Stomach (tissue), 9 donors: Measurements from ENCODE around the gene CADM4. TPM values are rescaled to one million over a fixed set of nuclear protein-coding genes. Genes with fewer than 3 reads are reported as not detected.
A peak's percentile ranks its signal among the peaks of the same experiment; 100 is the strongest.

Experiments
- DNase-seq, 2 donors: peaks; one replicate each; pipeline versions ENCODE4 v3.0.0 to v3.0.0-alpha.2; 2013 to 2019
- H3K27ac ChIP-seq, 5 donors: fragments of 200-600 bp in 4 of 5; sonication (generic) in 4 of 5; one replicate each; pipeline ENCODE4 v1.5.1; 2013 to 2019; ENCODE audit warnings: mild to moderate bottlenecking in 1 of 5, moderate library complexity in 1 of 5
- H3K27me3 ChIP-seq, 3 donors: fragments of 200-600 bp; sonication (generic); one replicate each; pipeline ENCODE4 v1.5.1; 2017 to 2019; ENCODE audit warnings: mixed run types in 1 of 3
- H3K36me3 ChIP-seq, 4 donors: fragments of 200-600 bp; sonication (generic); 1 replicate in 3 of 4; 2 replicates in 1 of 4; pipeline ENCODE4 v1.5.1; 2016 to 2019
- H3K4me1 ChIP-seq, 4 donors: fragments of 200-600 bp; sonication (generic); one replicate each; pipeline ENCODE4 v1.5.1; 2016 to 2019
- H3K4me3 ChIP-seq, 4 donors: fragments of 200-600 bp; sonication (generic) in 3 of 4; one replicate each; pipeline ENCODE4 v1.5.1; 2016 to 2019; ENCODE audit warnings: mild to moderate bottlenecking in 1 of 4
- H3K9me3 ChIP-seq, 4 donors: fragments of 200-600 bp; sonication (generic); one replicate each; pipeline ENCODE4 v1.5.1; 2016 to 2019
- EP300 ChIP-seq: sonication (generic); formaldehyde crosslinking; IDR thresholded peaks from one replicate; pipeline ENCODE4 v1.6.1; 2017; ENCODE audit warnings: antibody characterized with exemption
- POLR2A ChIP-seq, 4 donors: fragments of 450-650 bp; IDR thresholded peaks; one replicate each; pipeline ENCODE4 v1.6.1; 2016; ENCODE audit warnings: antibody characterized with exemption in 4 of 4, control low read depth in 2 of 4, mild to moderate bottlenecking in 1 of 4, moderate library complexity in 1 of 4
- POLR2AphosphoS5 ChIP-seq, 3 donors: sonication (generic); formaldehyde crosslinking; IDR thresholded peaks; one replicate each; pipeline ENCODE4 v1.6.1; 2016; ENCODE audit warnings: antibody characterized with exemption in 3 of 3
- WGBS, 5 donors: extraction: QIAGEN DNeasy Blood & Tissue Kit in 3 of 5; methylation state at CpG; one replicate each; pipeline versions ENCODE4 v1.1.5 to v1.1.7; 2013 to 2018; 5-methylcytosine and 5-hydroxymethylcytosine counted together
- intact Hi-C: fragments of 100-400 bp; cut with DNase I; formaldehyde crosslinking; loops from one replicate; pipeline ENCODE4 v1.15.1; 2023; ENCODE audit warnings: low total_unique reads
- polyA plus RNA-seq, 3 donors: library from polyadenylated mRNA; stranded (reverse); fragments of 200-250 nt; gene quantifications; one replicate each; pipeline ENCODE4 v1.2.3, GENCODE V29; 2013
- total RNA-seq, 5 donors: library from RNA; depleted of rRNA; stranded (reverse); fragments of >200 nt; gene quantifications; one replicate each; pipeline versions ENCODE4 v1.1.0 to v1.2.3, GENCODE V29; 2014 to 2016
- TF ChIP-seq, protein P1 (sequence below), 7 experiments: fragments of 450-650 bp in 4 of 7; fragments of 200-600 bp in 3 of 7; sonication (generic) in 3 of 7; IDR thresholded peaks; one replicate each; pipeline ENCODE4 v1.5.1; 2016 to 2019; ENCODE audit warnings: antibody characterized with exemption in 7 of 7, control low read depth in 2 of 7, mild to moderate bottlenecking in 1 of 7
- donor health status: healthy with polysubstance abuse.
- donor health status: Bipolar disorder and iron deficiency.
- donor health status: healthy.

Gene CADM4
- total and polyA plus RNA-seq, 8 donors, result 4.9 to 14.2 (median 6.2) TPM; not detected in 1

DNA sequence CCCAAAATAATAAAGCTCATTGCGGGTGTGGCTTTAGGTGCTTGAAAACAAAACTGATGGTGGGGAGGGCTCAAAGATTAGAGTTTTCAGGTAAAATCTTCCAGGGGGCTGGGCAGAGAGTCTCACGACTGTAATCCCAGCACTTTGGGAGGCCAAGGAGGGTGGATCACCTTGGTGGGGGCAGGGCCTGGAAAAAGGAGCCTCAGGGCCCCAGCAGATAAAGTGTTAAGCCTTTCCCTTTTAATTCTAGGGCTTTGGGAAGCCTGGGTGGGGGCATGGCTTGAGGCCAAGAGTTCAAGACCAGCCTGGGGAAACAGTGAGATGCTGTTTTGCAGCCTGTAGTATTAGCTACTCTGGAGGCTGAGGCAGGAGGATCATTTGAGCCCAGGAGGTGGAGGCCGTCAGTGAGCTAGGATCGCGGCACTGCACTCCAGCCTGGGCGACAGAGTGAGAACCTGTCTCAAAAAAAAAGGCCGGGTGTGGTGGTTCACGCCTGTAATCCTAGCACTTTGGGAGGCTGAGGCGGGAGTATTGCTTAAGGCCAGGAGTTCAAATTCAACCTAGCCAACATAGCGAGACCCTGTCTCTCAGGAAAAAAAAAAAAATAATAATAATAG lies 45.5 kb downstream of the CADM4 start:
- Histone ChIP-seq H3K36me3 (peaks cover 27 to 59% (median 55%) of the 10 kb centered on the region in 4 donors), H3K4me1 (peaks cover 34 to 63% (median 50%) of the 10 kb centered on the region in 4 donors), H3K9me3 (no peaks in the 10 kb centered on the region), H3K4me3 (peak overlapping the region; percentile 62 to 74 (median 67)), H3K27me3 (no peaks in the 10 kb centered on the region), H3K27ac (peak overlapping the region in 4 of 5 donors; percentile 95 to 96 (median 96))
- WGBS, 5 donors, result 83 to 89% (median 86%) methylated on average over 9 to 10 of the region's 10 CpGs
- no peak for TF ChIP-seq POLR2AphosphoS5 (IDR thresholded peaks at IDR 0.05)
- TF ChIP-seq EP300, result no peak
- TF ChIP-seq, protein P1, sequence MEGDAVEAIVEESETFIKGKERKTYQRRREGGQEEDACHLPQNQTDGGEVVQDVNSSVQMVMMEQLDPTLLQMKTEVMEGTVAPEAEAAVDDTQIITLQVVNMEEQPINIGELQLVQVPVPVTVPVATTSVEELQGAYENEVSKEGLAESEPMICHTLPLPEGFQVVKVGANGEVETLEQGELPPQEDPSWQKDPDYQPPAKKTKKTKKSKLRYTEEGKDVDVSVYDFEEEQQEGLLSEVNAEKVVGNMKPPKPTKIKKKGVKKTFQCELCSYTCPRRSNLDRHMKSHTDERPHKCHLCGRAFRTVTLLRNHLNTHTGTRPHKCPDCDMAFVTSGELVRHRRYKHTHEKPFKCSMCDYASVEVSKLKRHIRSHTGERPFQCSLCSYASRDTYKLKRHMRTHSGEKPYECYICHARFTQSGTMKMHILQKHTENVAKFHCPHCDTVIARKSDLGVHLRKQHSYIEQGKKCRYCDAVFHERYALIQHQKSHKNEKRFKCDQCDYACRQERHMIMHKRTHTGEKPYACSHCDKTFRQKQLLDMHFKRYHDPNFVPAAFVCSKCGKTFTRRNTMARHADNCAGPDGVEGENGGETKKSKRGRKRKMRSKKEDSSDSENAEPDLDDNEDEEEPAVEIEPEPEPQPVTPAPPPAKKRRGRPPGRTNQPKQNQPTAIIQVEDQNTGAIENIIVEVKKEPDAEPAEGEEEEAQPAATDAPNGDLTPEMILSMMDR (IDR thresholded peaks at IDR 0.05), result no peak
- TF ChIP-seq POLR2A (IDR thresholded peaks at IDR 0.05), result no peak
- DNase-seq, result no peak
- intact Hi-C loops, result no loop called here

DNA sequence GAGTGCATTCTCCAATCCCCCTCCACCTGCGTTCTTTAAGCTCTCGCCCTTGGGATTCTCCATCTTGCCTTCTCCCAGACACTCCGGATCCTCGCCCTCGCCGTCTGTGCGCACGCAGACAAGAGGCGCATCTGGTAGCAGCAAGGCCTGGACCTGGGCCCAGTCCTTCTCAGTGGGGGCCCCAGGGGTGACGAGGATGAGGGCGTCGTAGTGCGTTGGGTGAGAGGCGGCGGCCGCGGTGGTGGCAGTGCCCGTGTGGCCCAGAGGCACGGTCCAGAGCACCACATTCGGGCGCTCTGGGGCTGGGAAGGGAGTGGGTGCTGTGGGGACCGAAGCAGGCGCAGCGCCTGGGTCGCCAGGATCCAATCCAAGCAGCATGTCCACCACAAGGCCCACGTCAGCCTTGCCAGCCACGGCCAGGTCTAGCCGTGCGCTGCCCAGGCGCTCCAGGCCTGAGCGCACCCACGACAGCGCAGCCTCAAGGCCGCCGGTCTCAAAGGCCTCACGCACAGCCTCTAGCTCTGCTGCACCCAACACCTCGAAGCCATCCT lies 46.8 kb downstream of the CADM4 start:
- DNase-seq, result no peak
- intact Hi-C loops, result no loop called here
- peaks cover 29 to 57% (median 41%) of the 10 kb centered on the region in 4 donors for H3K4me1 ChIP-seq
- no peaks in the 10 kb centered on the region for H3K9me3 ChIP-seq
- peaks cover 20 to 56% (median 48%) of the 10 kb centered on the region in 4 donors for H3K36me3 ChIP-seq
- TF ChIP-seq, protein P1 (IDR thresholded peaks at IDR 0.05), result no peak
- TF ChIP-seq EP300, result no peak
- TF ChIP-seq POLR2AphosphoS5 (IDR thresholded peaks at IDR 0.05), result no peak
- TF ChIP-seq POLR2A (IDR thresholded peaks at IDR 0.05), result no peak
- 93 to 96% (median 95%) methylated on average over 35 to 37 of the region's 37 CpGs for WGBS, 5 donors
- H3K27me3 ChIP-seq, result no peaks in the 10 kb centered on the region
- H3K27ac ChIP-seq, result no peak overlapping the region
- H3K4me3 ChIP-seq, result no peak overlapping the region

DNA sequence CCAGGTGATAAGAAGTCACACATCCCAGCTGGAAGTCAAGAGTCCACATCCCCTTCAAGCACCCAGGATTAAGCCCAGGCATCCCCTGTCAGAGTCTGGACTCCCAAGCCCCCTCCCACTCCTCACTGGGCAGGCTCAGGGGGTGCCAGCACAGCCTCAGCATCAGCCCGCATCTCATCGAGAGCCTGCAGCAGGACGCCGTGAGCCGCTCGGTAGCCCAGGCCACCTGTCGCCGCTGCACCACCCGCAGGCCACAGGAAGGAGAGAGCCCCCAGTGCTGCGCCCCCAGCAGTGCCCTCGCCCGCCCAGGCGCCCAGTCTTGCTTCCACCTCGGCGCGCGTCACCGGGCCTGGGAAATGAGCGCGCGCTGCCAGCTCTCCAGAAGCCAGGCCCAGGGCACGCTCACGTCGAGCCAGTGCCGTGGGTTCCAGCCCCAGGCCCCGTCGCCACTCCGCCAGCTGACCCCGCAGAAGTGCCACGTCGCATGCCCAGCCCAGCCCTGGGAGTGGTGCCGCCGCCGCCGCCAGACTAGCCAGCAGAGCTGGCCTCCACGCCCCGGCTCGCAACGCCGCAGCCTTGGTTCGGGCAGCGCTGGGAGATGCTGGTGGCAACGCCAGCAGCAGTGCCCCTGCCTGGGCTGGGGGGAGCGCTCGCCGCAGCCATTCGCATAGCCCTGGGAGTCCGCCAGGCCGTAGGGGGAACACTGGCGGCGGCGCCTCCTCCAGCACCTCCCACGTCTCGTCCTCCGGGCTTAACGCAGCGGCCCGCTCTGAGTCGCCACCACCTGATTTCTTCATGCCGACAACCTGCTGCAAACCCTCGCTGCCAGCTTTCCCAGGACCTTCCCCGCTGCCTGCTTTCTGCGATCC lies 47.5 kb downstream of the CADM4 start:
- TF ChIP-seq POLR2A (IDR thresholded peaks at IDR 0.05) (no peak), EP300 (no peak), POLR2AphosphoS5 (IDR thresholded peaks at IDR 0.05) (no peak)
- TF ChIP-seq, protein P1 (IDR thresholded peaks at IDR 0.05), result no peak
- intact Hi-C loops, result no loop called here
- Histone ChIP-seq H3K36me3 (peaks cover 20 to 56% (median 48%) of the 10 kb centered on the region in 4 donors), H3K27me3 (no peaks in the 10 kb centered on the region), H3K9me3 (no peaks in the 10 kb centered on the region), H3K4me1 (peaks cover 22 to 49% (median 34%) of the 10 kb centered on the region in 4 donors), H3K4me3 (no peak overlapping the region), H3K27ac (no peak overlapping the region)
- DNase-seq, result no peak
- 93 to 98% (median 96%) methylated on average over 16 to 63 of the region's 63 CpGs for WGBS, 5 donors

DNA sequence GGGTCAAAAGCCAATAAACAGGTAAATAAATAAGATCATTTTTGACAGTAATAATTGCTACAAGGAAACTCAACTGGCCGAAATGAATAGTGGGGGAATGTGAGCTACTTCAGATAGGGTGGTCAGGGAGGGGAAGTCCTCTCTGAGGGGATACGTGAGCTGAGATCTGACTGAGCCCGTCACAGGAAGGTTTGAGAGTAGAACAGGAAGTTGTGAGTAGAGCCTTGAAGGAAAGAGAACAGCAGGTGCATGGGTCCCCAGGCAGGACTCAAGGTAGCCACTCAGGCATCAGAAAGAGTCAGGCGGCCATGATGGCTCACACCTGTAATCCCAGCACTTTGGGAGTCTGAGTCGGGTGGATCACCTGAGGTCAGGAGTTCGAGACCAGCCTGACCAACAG lies 50.0 kb downstream of the CADM4 start:
- Histone ChIP-seq H3K27me3 (no peaks in the 10 kb centered on the region), H3K9me3 (no peaks in the 10 kb centered on the region), H3K27ac (no peak overlapping the region), H3K4me3 (no peak overlapping the region), H3K36me3 (peaks cover 20 to 69% (median 63%) of the 10 kb centered on the region in 4 donors), H3K4me1 (peaks cover 14 to 34% (median 22%) of the 10 kb centered on the region in 4 donors)
- intact Hi-C loops, result no loop called here
- TF ChIP-seq, protein P1 (IDR thresholded peaks at IDR 0.05), result no peak
- TF ChIP-seq POLR2AphosphoS5 (IDR thresholded peaks at IDR 0.05), result no peak
- TF ChIP-seq EP300, result no peak
- TF ChIP-seq POLR2A (IDR thresholded peaks at IDR 0.05), result no peak
- 77 to 83% (median 79%) methylated on average over 6 of the region's 6 CpGs for WGBS, 5 donors
- DNase-seq, result no peak
